BE2C (cell line): ENCODE results near the gene CLDN22.

Experiments
- DNase-seq: peaks from one replicate; pipeline ENCODE4 v3.0.0-alpha.2; 2020
- H3K27me3 ChIP-seq: fragments of 250-450 bp; sonication (Bioruptor Pico); 2 replicates; pipeline ENCODE4 v1.5.1; 2020; ENCODE audit warnings: mild to moderate bottlenecking
- H3K36me3 ChIP-seq: fragments of 250-450 bp; sonication (Bioruptor Pico); 2 replicates; pipeline ENCODE4 v1.5.1; 2020; ENCODE audit warnings: mild to moderate bottlenecking
- H3K4me1 ChIP-seq: fragments of 250-450 bp; sonication (Bioruptor Pico); 2 replicates; pipeline ENCODE4 v1.5.1; 2020
- H3K4me3 ChIP-seq: 2 replicates; pipeline ENCODE4 v1.5.1; 2011; ENCODE audit warnings: low read depth, low read length
- H3K9me3 ChIP-seq: fragments of 250-450 bp; sonication (Bioruptor Pico); 2 replicates; pipeline ENCODE4 v1.5.1; 2020
- CTCF ChIP-seq: IDR thresholded peaks from 2 replicates; pipeline ENCODE4 v1.5.1; 2012; ENCODE audit warnings: mild to moderate bottlenecking, low read depth, low read length

Gene CLDN22

GRCh38 chr4:183344523-183345255 is 24.6 kb upstream of the CLDN22 start:
- no peak for TF ChIP-seq CTCF
- Histone ChIP-seq H3K9me3 (no peaks in the 10 kb centered on the region), H3K4me1 (no peaks in the 10 kb centered on the region), H3K27me3 (no peaks in the 10 kb centered on the region), H3K36me3 (no peaks in the 10 kb centered on the region), H3K4me3 (no peak overlapping the region)
- DNase-seq, result no peak

DNA sequence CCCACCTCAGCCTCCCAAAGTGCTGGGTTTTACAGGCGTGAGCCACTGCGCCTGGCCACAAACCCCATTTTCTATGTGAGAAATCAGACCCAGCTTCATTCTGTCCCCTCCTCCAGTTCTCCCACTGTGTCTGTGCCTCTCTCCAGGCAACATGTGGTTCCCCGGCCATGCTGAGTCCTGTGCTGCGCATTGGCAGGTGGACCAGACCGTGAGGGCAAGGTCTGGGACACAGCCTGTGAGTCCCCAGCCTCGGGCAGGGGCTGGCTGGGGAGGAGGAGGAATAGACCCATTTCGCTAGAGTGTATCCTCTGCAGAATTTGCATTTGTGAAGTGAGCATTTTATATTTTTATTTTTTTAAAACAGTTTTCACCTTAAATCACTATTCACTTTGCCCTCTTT is 23.7 kb upstream of the CLDN22 start:
- no peaks in the 10 kb centered on the region for H3K4me1 ChIP-seq
- no peak for DNase-seq
- H3K36me3 ChIP-seq, result no peaks in the 10 kb centered on the region
- no peaks in the 10 kb centered on the region for H3K27me3 ChIP-seq
- no peak overlapping the region for H3K4me3 ChIP-seq
- no peak for TF ChIP-seq CTCF
- no peaks in the 10 kb centered on the region for H3K9me3 ChIP-seq

- Histone ChIP-seq H3K36me3 (no peaks in the 10 kb centered on the region), H3K9me3 (no peaks in the 10 kb centered on the region), H3K27me3 (no peaks in the 10 kb centered on the region), H3K4me3 (no peak overlapping the region), H3K4me1 (no peaks in the 10 kb centered on the region)
- DNase-seq, result no peak
- TF ChIP-seq CTCF, result no peak
Observed at GRCh38 chr4:183342541-183343533, 22.8 kb upstream of the CLDN22 start.

DNA sequence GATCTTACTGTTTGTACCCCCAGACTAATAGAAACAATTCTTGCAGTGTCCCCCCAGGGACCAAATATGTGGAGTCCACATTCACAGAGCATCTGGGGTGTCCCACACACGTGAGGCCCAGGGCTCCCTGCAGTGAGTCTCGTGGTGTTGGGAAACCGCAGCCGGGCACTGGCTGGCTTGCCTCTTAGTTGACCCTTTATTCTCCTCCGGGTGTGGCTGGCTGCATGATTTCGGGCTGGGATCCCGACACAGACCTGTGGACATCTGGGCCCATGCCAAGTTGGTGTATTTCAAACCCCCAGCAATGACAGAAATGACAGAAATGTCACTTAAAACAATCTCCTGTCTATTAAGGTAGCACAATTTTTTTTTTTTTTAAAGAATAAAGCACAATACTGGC is 17.8 kb upstream of the CLDN22 start:
- Histone ChIP-seq H3K36me3 (no peaks in the 10 kb centered on the region), H3K27me3 (no peaks in the 10 kb centered on the region), H3K4me1 (peaks cover 3% of the 10 kb centered on the region; the same call in 1 of the 2 replicates), H3K4me3 (no peak overlapping the region), H3K9me3 (no peaks in the 10 kb centered on the region)
- no peak for TF ChIP-seq CTCF
- no peak for DNase-seq

DNA sequence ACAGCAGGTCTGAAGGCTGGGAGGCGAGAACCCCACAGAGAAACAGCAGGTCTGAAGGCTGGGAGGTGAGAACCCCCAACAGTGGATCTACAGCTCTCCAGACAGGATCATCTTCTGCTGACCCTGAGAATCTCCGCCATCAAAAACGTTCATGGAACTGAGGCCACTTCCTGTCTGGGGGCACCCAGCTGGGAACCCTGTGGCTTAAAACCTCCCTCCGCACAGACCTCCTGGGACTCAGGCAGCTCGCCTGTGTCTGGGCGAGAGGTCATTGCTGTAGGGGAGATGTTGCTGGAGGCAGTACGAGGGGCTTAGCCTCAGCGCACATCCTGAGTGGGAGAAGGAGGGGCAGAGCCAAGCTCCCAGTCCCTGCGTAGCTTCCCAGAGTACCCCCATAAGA is 17.3 kb upstream of the CLDN22 start:
- no peaks in the 10 kb centered on the region for H3K9me3 ChIP-seq
- peaks cover 3% of the 10 kb centered on the region; the same call in 1 of the 2 replicates for H3K4me1 ChIP-seq
- no peak for DNase-seq
- no peaks in the 10 kb centered on the region for H3K36me3 ChIP-seq
- no peak for TF ChIP-seq CTCF
- no peaks in the 10 kb centered on the region for H3K27me3 ChIP-seq
- H3K4me3 ChIP-seq, result no peak overlapping the region
